DMS 273 treated with DMSO at 0.1 percent for 48 hours (cell line): ENCODE results near the gene CHCHD6.

ENCODE experiments used
- DNase-seq: peaks from one replicate; lab custom pipeline; 2025; lab: John Stamatoyannopoulos, UW

CHCHD6 gene

GRCh38 chr3:126703512-126704493 is at the start of gene CHCHD6:
Gene CHCHD6, plus strand, starts transcription at chr3:126704240. Its CDS starts 73 bp downstream, at chr3:126704313.
- DNase-seq, result peak; percentile 98

- DNase-seq, result peak; percentile 53
Observed at GRCh38 chr3:126654571-126655383, 49.3 kb upstream of the CHCHD6 start, which contains the start of gene TXNRD3. Gene TXNRD3, minus strand, starts transcription at chr3:126655124.

GRCh38 chr3:126655887-126656286 is 48.2 kb upstream of the CHCHD6 start:
- no peak for DNase-seq

- no peak for DNase-seq
Observed at GRCh38 chr3:126656371-126657134, 47.5 kb upstream of the CHCHD6 start.

GRCh38 chr3:126657901-126658300 is 46.1 kb upstream of the CHCHD6 start:
- no peak for DNase-seq

- DNase-seq, result no peak
Observed at GRCh38 chr3:126658584-126658983, 45.5 kb upstream of the CHCHD6 start.

- DNase-seq, result no peak
Observed at GRCh38 chr3:126659915-126660886, 43.8 kb upstream of the CHCHD6 start.

- DNase-seq, result no peak
Observed at GRCh38 chr3:126661532-126662364, 42.3 kb upstream of the CHCHD6 start.

- no peak for DNase-seq
Observed at GRCh38 chr3:126663257-126663656, 40.8 kb upstream of the CHCHD6 start.

GRCh38 chr3:126663750-126664149 is 40.3 kb upstream of the CHCHD6 start:
- DNase-seq, result no peak

GRCh38 chr3:126664591-126665214 is 39.3 kb upstream of the CHCHD6 start:
- DNase-seq, result no peak

- no peak for DNase-seq
Observed at GRCh38 chr3:126665221-126665936, 38.7 kb upstream of the CHCHD6 start.

GRCh38 chr3:126665959-126666657 is 37.9 kb upstream of the CHCHD6 start:
- DNase-seq, result no peak

GRCh38 chr3:126666658-126667528 is 37.1 kb upstream of the CHCHD6 start:
- DNase-seq, result no peak

GRCh38 chr3:126667631-126668449 is 36.2 kb upstream of the CHCHD6 start:
- DNase-seq, result no peak
